H9 (cell line): ENCODE data around the gene CENPP. TPM values are rescaled to one million over a fixed set of nuclear protein-coding genes. Genes with fewer than 3 reads are reported as not detected.
A peak's percentile ranks its signal among the peaks of the same experiment; 100 is the strongest.

Experiments used
- DNase-seq: peaks from one replicate; pipeline ENCODE4 v3.0.0-alpha.2; 2017
- H2AFZ ChIP-seq: one replicate; pipeline ENCODE4 v1.6.1; 2013; ENCODE audit warnings: mild to moderate bottlenecking, low read length, control low read depth, moderate library complexity
- H2AK5ac ChIP-seq: 2 replicates; pipeline ENCODE4 v1.6.1; 2013; ENCODE audit warnings: low read length, control low read depth, mixed read lengths; ENCODE audit not compliant: insufficient read length
- H2BK120ac ChIP-seq: one replicate; pipeline ENCODE4 v1.6.1; 2013; ENCODE audit warnings: low read depth, mild to moderate bottlenecking, low read length, control low read depth, inconsistent platforms; ENCODE audit not compliant: poor library complexity, severe bottlenecking
- H2BK12ac ChIP-seq: 2 replicates; pipeline ENCODE4 v1.6.1; 2013; ENCODE audit warnings: low read length, control low read depth, mixed read lengths, low read depth; ENCODE audit not compliant: insufficient read length
- H2BK15ac ChIP-seq: 2 replicates; pipeline ENCODE4 v1.6.1; 2013; ENCODE audit warnings: low read depth, low read length, control low read depth
- H2BK20ac ChIP-seq: one replicate; pipeline ENCODE4 v1.6.1; 2013; ENCODE audit warnings: low read depth, mild to moderate bottlenecking, low read length, control low read depth, inconsistent platforms; ENCODE audit not compliant: poor library complexity, severe bottlenecking
- H2BK5ac ChIP-seq: 2 replicates; pipeline ENCODE4 v1.6.1; 2013; ENCODE audit warnings: low read length, control low read depth, mixed read lengths; ENCODE audit not compliant: insufficient read length
- H3K14ac ChIP-seq: 2 replicates; pipeline ENCODE4 v1.6.1; 2013; ENCODE audit warnings: low read length, control low read depth; ENCODE audit not compliant: insufficient read depth
- H3K18ac ChIP-seq: 2 replicates; pipeline ENCODE4 v1.6.1; 2013; ENCODE audit warnings: low read depth, mild to moderate bottlenecking, mixed read lengths, low read length, control low read depth; ENCODE audit not compliant: insufficient read length
- H3K23ac ChIP-seq: 2 replicates; pipeline ENCODE4 v1.6.1; 2013; ENCODE audit warnings: low read length, control low read depth, mixed read lengths, low read depth; ENCODE audit not compliant: insufficient read length
- H3K23me2 ChIP-seq: 2 replicates; pipeline ENCODE4 v1.6.1; 2013; ENCODE audit warnings: low read depth, mild to moderate bottlenecking, mixed read lengths, low read length, control low read depth; ENCODE audit not compliant: insufficient read length, poor library complexity, severe bottlenecking
- H3K27ac ChIP-seq: 2 replicates; pipeline ENCODE4 v1.5.1; 2013; ENCODE audit warnings: low read length, control low read depth, mixed read lengths, low read depth; ENCODE audit not compliant: insufficient read length
- H3K27me3 ChIP-seq: 2 replicates; pipeline ENCODE4 v1.6.1; 2013; ENCODE audit warnings: low read length, control low read depth, inconsistent platforms; ENCODE audit not compliant: insufficient read depth
- H3K4ac ChIP-seq: 2 replicates; pipeline ENCODE4 v1.6.1; 2013; ENCODE audit warnings: low read depth, mild to moderate bottlenecking, control low read depth, inconsistent platforms, low read length, moderate library complexity
- H3K4me1 ChIP-seq: 2 replicates; pipeline ENCODE4 v1.6.1; 2013; ENCODE audit warnings: low read length, control low read depth, inconsistent platforms; ENCODE audit not compliant: insufficient read depth
- H3K4me2 ChIP-seq: 2 replicates; pipeline ENCODE4 v1.6.1; 2013; ENCODE audit warnings: low read length, control low read depth, mixed read lengths; ENCODE audit not compliant: insufficient read length, insufficient read depth
- H3K56ac ChIP-seq: 2 replicates; pipeline ENCODE4 v1.6.1; 2013; ENCODE audit warnings: low read depth, mild to moderate bottlenecking, mixed read lengths, low read length, control low read depth; ENCODE audit not compliant: insufficient read length
- H3K79me1 ChIP-seq: 2 replicates; pipeline ENCODE4 v1.6.1; 2013; ENCODE audit warnings: low read depth, mild to moderate bottlenecking, moderate library complexity, low read length, control low read depth, inconsistent platforms; ENCODE audit not compliant: insufficient read depth, poor library complexity, severe bottlenecking
- H3K79me2 ChIP-seq: 2 replicates; pipeline ENCODE4 v1.6.1; 2013; ENCODE audit warnings: low read length, control low read depth, inconsistent platforms; ENCODE audit not compliant: insufficient read depth
- H3K9ac ChIP-seq: 2 replicates; pipeline ENCODE4 v1.6.1; 2013; ENCODE audit warnings: low read length, control low read depth, mixed read lengths; ENCODE audit not compliant: insufficient read length; ENCODE audit errors: extremely low read depth
- H3K9me3 ChIP-seq: one replicate; pipeline ENCODE4 v1.6.1; 2013; ENCODE audit warnings: low read depth, low read length, inconsistent platforms; ENCODE audit not compliant: control insufficient read depth
- H3T11ph ChIP-seq: one replicate; pipeline ENCODE4 v1.6.1; 2013; ENCODE audit warnings: mild to moderate bottlenecking, low read length, control low read depth, inconsistent platforms
- H4K20me1 ChIP-seq: one replicate; pipeline ENCODE4 v1.6.1; 2013; ENCODE audit not compliant: control insufficient read depth, insufficient read length, insufficient read depth
- H4K5ac ChIP-seq: 2 replicates; pipeline ENCODE4 v1.6.1; 2013; ENCODE audit warnings: low read depth, mild to moderate bottlenecking, mixed read lengths, low read length, control low read depth; ENCODE audit not compliant: insufficient read length
- H4K8ac ChIP-seq: replicated peaks from 2 replicates; pipeline ENCODE4 v1.6.1; 2013; ENCODE audit warnings: low read length, control low read depth, mixed read lengths, low read depth; ENCODE audit not compliant: insufficient read length
- H4K91ac ChIP-seq: 2 replicates; pipeline ENCODE4 v1.6.1; 2013; ENCODE audit warnings: low read depth, mild to moderate bottlenecking, moderate library complexity, mixed read lengths, low read length, control low read depth; ENCODE audit not compliant: insufficient read length
- H3K27ac Mint-ChIP-seq, 3 experiments: 2 replicates in 2 of 3; 3 replicates in 1 of 3; pipeline ENCODE4 v1.8.0; 2020 to 2021; ENCODE audit warnings: mixed read lengths in 3 of 3, mild to moderate bottlenecking in 1 of 3, moderate library complexity in 1 of 3
- H3K27me3 Mint-ChIP-seq: 2 replicates; pipeline ENCODE4 v1.8.0; 2021; ENCODE audit warnings: low read depth, mild to moderate bottlenecking, moderate library complexity, mixed read lengths
- H3K36me3 Mint-ChIP-seq, 3 experiments: 2 replicates in 2 of 3; 3 replicates in 1 of 3; pipeline ENCODE4 v1.8.0; 2020 to 2021; ENCODE audit warnings: low read depth in 3 of 3, mixed read lengths in 3 of 3; ENCODE audit not compliant: insufficient read depth in 1 of 3
- H3K4me1 Mint-ChIP-seq, 2 experiments: 2 replicates each; pipeline ENCODE4 v1.8.0; 2020; ENCODE audit warnings: mixed read lengths in 2 of 2
- H3K4me3 Mint-ChIP-seq, 2 experiments: 2 replicates in 1 of 2; 3 replicates in 1 of 2; pipeline ENCODE4 v1.8.0; 2020 to 2021; ENCODE audit warnings: mild to moderate bottlenecking in 2 of 2, mixed read lengths in 2 of 2, moderate library complexity in 1 of 2
- H3K9me3 Mint-ChIP-seq, 2 experiments: 2 replicates in 1 of 2; 3 replicates in 1 of 2; pipeline ENCODE4 v1.8.0; 2020; ENCODE audit warnings: mild to moderate bottlenecking in 2 of 2, mixed read lengths in 2 of 2, moderate library complexity in 1 of 2
- WGBS: extraction: QIAGEN DNeasy Blood & Tissue Kit; methylation state at CpG from one replicate; pipeline ENCODE4 v1.1.7; 2013; ENCODE audit warnings: missing lambda C conversion rate, low lambda C conversion rate, mixed read lengths; ENCODE audit not compliant: insufficient read length; ENCODE audit errors: extremely low coverage; 5-methylcytosine and 5-hydroxymethylcytosine counted together
- total RNA-seq: library from RNA; stranded (reverse); gene quantifications from 2 replicates; pipeline ENCODE4 v1.2.1, GENCODE V29; 2021
- TF ChIP-seq, protein P1 (sequence below): fragments of 200-600 bp; sonication (generic); conservative IDR thresholded peaks from 3 replicates; pipeline ENCODE4 v1.8.0; 2021; ENCODE audit warnings: antibody characterized with exemption, mild to moderate bottlenecking

The CENPP gene
- total RNA-seq, 1 experiment from 2014 or later = 9.1 TPM

DNA sequence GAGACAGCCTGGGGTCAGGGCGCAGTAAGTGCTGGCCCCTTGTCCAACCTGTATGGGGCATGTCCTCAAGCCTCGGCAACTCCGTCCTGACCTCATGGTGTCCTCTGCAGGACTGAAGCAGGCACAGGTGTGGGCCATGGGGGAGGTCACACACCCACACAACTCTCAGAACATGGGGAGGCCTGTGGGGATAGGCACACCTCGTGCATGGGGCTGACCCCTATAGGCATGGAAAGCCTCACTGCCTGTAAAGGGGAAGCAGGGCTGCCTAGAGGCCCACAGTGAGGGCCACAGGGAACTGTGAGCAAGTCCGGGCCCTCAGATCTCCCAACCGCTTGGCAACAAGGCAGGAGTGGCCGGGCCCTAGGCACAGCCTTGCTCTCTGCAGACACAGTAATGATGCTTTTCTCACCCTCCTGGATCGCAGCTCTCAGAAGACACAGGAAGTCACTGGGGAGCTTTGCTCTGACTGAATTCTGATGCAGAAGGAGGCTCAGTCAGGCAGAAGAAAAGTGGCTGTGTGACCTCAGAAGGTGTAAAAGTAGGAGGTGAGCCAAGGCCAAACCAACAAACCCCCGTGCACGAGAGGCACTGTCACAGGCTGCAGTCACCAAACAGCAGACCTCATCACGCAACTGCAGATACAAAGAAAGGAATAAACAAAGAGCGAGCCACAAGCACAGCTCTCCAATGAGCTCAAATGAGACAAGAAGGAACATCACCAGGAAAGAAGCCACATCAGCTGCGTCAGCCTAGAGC is 338.8 kb downstream of the CENPP start:
- H3K27ac Mint-ChIP-seq = peak overlapping the region; percentile 20 to 67 (median 31); a peak in 5 of 7 replicates
- H4K5ac ChIP-seq = no peak overlapping the region
- H2BK15ac ChIP-seq = no peak overlapping the region
- H3K56ac ChIP-seq = no peak overlapping the region
- H2BK5ac ChIP-seq = no peak overlapping the region
- H3T11ph ChIP-seq = no peak overlapping the region
- no peaks in the 10 kb centered on the region for H3K9me3 Mint-ChIP-seq
- H3K4me3 Mint-ChIP-seq = no peak overlapping the region
- H3K79me1 ChIP-seq = peaks cover 14% of the 10 kb centered on the region
- H3K18ac ChIP-seq = no peak overlapping the region
- H4K8ac ChIP-seq = no peak overlapping the region
- H3K9me3 ChIP-seq = no peaks in the 10 kb centered on the region
- peaks cover 0 to 10% (median 0%) of the 10 kb centered on the region in 3 experiments; a peak in 5 of 7 replicates for H3K36me3 Mint-ChIP-seq
- H2BK12ac ChIP-seq = no peak overlapping the region
- H4K20me1 ChIP-seq = no peaks in the 10 kb centered on the region
- peak overlapping the region; percentile 18; the same call in 1 of the 2 replicates for H3K14ac ChIP-seq
- H2BK120ac ChIP-seq = no peak overlapping the region
- no peak overlapping the region for H3K9ac ChIP-seq
- H2AK5ac ChIP-seq = no peak overlapping the region
- H3K4me1 Mint-ChIP-seq = peaks cover 24 to 33% of the 10 kb centered on the region in 2 experiments
- H3K27me3 ChIP-seq = no peaks in the 10 kb centered on the region
- no peak for DNase-seq
- peaks cover 14% of the 10 kb centered on the region; the same call in 1 of the 2 replicates for H3K4me1 ChIP-seq
- TF ChIP-seq, protein P1, sequence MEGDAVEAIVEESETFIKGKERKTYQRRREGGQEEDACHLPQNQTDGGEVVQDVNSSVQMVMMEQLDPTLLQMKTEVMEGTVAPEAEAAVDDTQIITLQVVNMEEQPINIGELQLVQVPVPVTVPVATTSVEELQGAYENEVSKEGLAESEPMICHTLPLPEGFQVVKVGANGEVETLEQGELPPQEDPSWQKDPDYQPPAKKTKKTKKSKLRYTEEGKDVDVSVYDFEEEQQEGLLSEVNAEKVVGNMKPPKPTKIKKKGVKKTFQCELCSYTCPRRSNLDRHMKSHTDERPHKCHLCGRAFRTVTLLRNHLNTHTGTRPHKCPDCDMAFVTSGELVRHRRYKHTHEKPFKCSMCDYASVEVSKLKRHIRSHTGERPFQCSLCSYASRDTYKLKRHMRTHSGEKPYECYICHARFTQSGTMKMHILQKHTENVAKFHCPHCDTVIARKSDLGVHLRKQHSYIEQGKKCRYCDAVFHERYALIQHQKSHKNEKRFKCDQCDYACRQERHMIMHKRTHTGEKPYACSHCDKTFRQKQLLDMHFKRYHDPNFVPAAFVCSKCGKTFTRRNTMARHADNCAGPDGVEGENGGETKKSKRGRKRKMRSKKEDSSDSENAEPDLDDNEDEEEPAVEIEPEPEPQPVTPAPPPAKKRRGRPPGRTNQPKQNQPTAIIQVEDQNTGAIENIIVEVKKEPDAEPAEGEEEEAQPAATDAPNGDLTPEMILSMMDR = no peak
- H3K79me2 ChIP-seq = peaks cover 12% of the 10 kb centered on the region; the same call in 1 of the 2 replicates
- no peak overlapping the region for H3K4me2 ChIP-seq
- no peak overlapping the region for H2AFZ ChIP-seq
- H4K91ac ChIP-seq = no peak overlapping the region
- no peak overlapping the region for H3K23ac ChIP-seq
- H2BK20ac ChIP-seq = no peak overlapping the region
- no CpG with 5 or more reads among the region's 13 CpGs for WGBS
- no peak overlapping the region; the same call in 1 of the 2 replicates for H3K4ac ChIP-seq
- no peak overlapping the region for H3K27ac ChIP-seq
- peaks cover 5% of the 10 kb centered on the region for H3K23me2 ChIP-seq
- H3K27me3 Mint-ChIP-seq = no peaks in the 10 kb centered on the region
